Natural killer cell (primary cell): ENCODE data around the gene CYP11A1. TPM values are rescaled to one million over a fixed set of nuclear protein-coding genes. Genes with fewer than 3 reads are reported as not detected.

Experiments used
- ATAC-seq, 3 donors: fragments of 150-1000 bp in 2 of 3; fragments of 200-7000 bp in 1 of 3; cut with Tn5 transposase; 1 replicate in 1 of 3; 2 replicates in 2 of 3; pipeline ENCODE4 v1.10.0; 2021; ENCODE audit warnings: mild to moderate bottlenecking in 2 of 3, moderate library complexity in 2 of 3
- DNase-seq, 2 donors: peaks; one replicate each; pipeline versions ENCODE4 v3.0.0 to v3.0.0-alpha.2; 2013 to 2021; ENCODE audit warnings: mixed read lengths in 1 of 2
- H3K27ac ChIP-seq: one replicate; pipeline ENCODE4 v1.5.1; 2013; ENCODE audit warnings: mild to moderate bottlenecking, low read length
- H3K27me3 ChIP-seq: one replicate; pipeline ENCODE4 v1.6.1; 2013; ENCODE audit warnings: low read length; ENCODE audit not compliant: control insufficient read depth, insufficient read depth
- H3K36me3 ChIP-seq: one replicate; pipeline ENCODE4 v1.6.1; 2013; ENCODE audit warnings: low read length; ENCODE audit not compliant: control insufficient read depth, insufficient read depth
- H3K4me1 ChIP-seq: one replicate; pipeline ENCODE4 v1.6.1; 2013; ENCODE audit warnings: low read length; ENCODE audit not compliant: control insufficient read depth, insufficient read depth
- H3K4me3 ChIP-seq: one replicate; pipeline ENCODE4 v1.5.1; 2013; ENCODE audit warnings: low read length
- H3K9me3 ChIP-seq: one replicate; pipeline ENCODE4 v1.6.1; 2013; ENCODE audit warnings: low read length; ENCODE audit not compliant: control insufficient read depth, insufficient read depth
- H3K27ac Mint-ChIP-seq, 2 donors: one replicate each; pipeline ENCODE4 v1.8.0; 2022; ENCODE audit warnings: mild to moderate bottlenecking in 2 of 2, mixed read lengths in 2 of 2, moderate library complexity in 1 of 2
- H3K27me3 Mint-ChIP-seq, 2 donors: one replicate each; pipeline ENCODE4 v1.8.0; 2022; ENCODE audit warnings: low read depth in 2 of 2, mixed read lengths in 2 of 2
- H3K36me3 Mint-ChIP-seq: one replicate; pipeline ENCODE4 v1.8.0; 2022; ENCODE audit warnings: mixed read lengths
- H3K4me1 Mint-ChIP-seq, 2 donors: one replicate each; pipeline ENCODE4 v1.8.0; 2022; ENCODE audit warnings: mixed read lengths in 2 of 2
- H3K4me3 Mint-ChIP-seq: one replicate; pipeline ENCODE4 v1.8.0; 2022; ENCODE audit warnings: mild to moderate bottlenecking, moderate library complexity, mixed read lengths
- H3K9me3 Mint-ChIP-seq, 2 donors: one replicate each; pipeline ENCODE4 v1.8.0; 2022; ENCODE audit warnings: mixed read lengths in 2 of 2
- WGBS: methylation state at CpG from one replicate; pipeline ENCODE4 v1.1.7; 2013; ENCODE audit warnings: missing lambda C conversion rate; ENCODE audit not compliant: insufficient coverage; 5-methylcytosine and 5-hydroxymethylcytosine counted together
- intact Hi-C: fragments of 100-400 bp; cut with micrococcal nuclease; formaldehyde crosslinking; loops from one replicate; pipeline ENCODE4 v1.14.2; 2022
- total RNA-seq, 4 donors: library from RNA; stranded (reverse); fragments of 120-200 nt in 1 of 4; gene quantifications; one replicate each; pipeline versions ENCODE4 v1.2.3 to v1.2.4, GENCODE V29; 2013 to 2022
- TF ChIP-seq, protein P1 (sequence below): fragments of 200-600 bp; IDR thresholded peaks from one replicate; pipeline ENCODE4 v1.8.0; 2022; ENCODE audit warnings: antibody characterized with exemption

The CYP11A1 gene
- total RNA-seq, 3 donors from 2014 or later (not counting 1 experiment from before 2014, with no cell fraction given) = 5.1 TPM; not detected in 2

DNA sequence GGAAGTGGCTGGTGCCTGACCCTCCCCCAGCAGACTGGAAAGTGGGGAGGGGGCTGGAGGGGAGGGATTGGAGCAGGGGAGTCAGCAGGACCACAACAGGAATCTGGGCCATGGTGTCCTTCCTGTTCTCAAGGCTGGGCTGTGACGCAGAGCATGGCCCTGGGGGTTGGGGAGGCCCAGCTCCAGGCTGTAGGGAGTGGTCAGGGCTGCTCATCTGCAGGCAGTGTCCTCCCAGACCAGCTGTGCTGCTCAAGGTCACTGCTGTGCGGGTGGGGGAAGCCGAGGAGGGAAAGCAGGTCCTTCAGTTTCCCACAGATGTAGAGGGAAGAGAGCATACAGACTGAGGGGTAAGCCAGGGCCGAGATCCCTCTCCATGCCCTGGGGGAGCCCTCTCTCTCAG lies 40.7 kb downstream of the CYP11A1 start:
- H3K27me3 Mint-ChIP-seq = peaks cover 0 to 5% of the 10 kb centered on the region in 2 donors
- intact Hi-C loops = no loop called here
- no peak overlapping the region for H3K27ac Mint-ChIP-seq

GRCh38 chr15:74324714-74325113 lies 42.7 kb downstream of the CYP11A1 start:
- TF ChIP-seq, protein P1, sequence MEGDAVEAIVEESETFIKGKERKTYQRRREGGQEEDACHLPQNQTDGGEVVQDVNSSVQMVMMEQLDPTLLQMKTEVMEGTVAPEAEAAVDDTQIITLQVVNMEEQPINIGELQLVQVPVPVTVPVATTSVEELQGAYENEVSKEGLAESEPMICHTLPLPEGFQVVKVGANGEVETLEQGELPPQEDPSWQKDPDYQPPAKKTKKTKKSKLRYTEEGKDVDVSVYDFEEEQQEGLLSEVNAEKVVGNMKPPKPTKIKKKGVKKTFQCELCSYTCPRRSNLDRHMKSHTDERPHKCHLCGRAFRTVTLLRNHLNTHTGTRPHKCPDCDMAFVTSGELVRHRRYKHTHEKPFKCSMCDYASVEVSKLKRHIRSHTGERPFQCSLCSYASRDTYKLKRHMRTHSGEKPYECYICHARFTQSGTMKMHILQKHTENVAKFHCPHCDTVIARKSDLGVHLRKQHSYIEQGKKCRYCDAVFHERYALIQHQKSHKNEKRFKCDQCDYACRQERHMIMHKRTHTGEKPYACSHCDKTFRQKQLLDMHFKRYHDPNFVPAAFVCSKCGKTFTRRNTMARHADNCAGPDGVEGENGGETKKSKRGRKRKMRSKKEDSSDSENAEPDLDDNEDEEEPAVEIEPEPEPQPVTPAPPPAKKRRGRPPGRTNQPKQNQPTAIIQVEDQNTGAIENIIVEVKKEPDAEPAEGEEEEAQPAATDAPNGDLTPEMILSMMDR = no peak
- Histone ChIP-seq H3K36me3 (no peaks in the 10 kb centered on the region), H3K4me1 (peaks cover 32% of the 10 kb centered on the region), H3K27me3 (no peaks in the 10 kb centered on the region), H3K4me3 (no peak overlapping the region), H3K9me3 (no peaks in the 10 kb centered on the region), H3K27ac (no peak overlapping the region)
- DNase-seq (no peak), ATAC-seq (no peak)
- H3K36me3 Mint-ChIP-seq = no peaks in the 10 kb centered on the region
- H3K4me3 Mint-ChIP-seq = no peak overlapping the region
- peaks cover 11 to 17% of the 10 kb centered on the region in 2 donors for H3K4me1 Mint-ChIP-seq
- WGBS = 75% methylated on average over 3 of the region's 3 CpGs
- no peak overlapping the region for H3K27ac Mint-ChIP-seq
- intact Hi-C loops = loop anchor here (5.0 kb wide), 1 partner anchor 352 kb away; no protein-coding TSS in a partner anchor
- H3K27me3 Mint-ChIP-seq = peaks cover 0 to 5% of the 10 kb centered on the region in 2 donors
- no peaks in the 10 kb centered on the region for H3K9me3 Mint-ChIP-seq

More for the DNA sequence above, 40.7 kb downstream of the CYP11A1 start:
- no peaks in the 10 kb centered on the region for H3K36me3 ChIP-seq
- H3K27ac ChIP-seq = no peak overlapping the region
- no peaks in the 10 kb centered on the region for H3K36me3 Mint-ChIP-seq
- no peak overlapping the region for H3K4me3 ChIP-seq
- ATAC-seq = no peak
- H3K27me3 ChIP-seq = no peaks in the 10 kb centered on the region
- no peaks in the 10 kb centered on the region for H3K9me3 ChIP-seq
- H3K9me3 Mint-ChIP-seq = no peaks in the 10 kb centered on the region
- WGBS = 66% methylated on average over 4 of the region's 4 CpGs
- H3K4me1 Mint-ChIP-seq = peaks cover 11 to 17% of the 10 kb centered on the region in 2 donors
- DNase-seq = no peak
- no peak overlapping the region for H3K4me3 Mint-ChIP-seq
- peaks cover 24% of the 10 kb centered on the region for H3K4me1 ChIP-seq
- TF ChIP-seq, protein P1 = no peak

DNA sequence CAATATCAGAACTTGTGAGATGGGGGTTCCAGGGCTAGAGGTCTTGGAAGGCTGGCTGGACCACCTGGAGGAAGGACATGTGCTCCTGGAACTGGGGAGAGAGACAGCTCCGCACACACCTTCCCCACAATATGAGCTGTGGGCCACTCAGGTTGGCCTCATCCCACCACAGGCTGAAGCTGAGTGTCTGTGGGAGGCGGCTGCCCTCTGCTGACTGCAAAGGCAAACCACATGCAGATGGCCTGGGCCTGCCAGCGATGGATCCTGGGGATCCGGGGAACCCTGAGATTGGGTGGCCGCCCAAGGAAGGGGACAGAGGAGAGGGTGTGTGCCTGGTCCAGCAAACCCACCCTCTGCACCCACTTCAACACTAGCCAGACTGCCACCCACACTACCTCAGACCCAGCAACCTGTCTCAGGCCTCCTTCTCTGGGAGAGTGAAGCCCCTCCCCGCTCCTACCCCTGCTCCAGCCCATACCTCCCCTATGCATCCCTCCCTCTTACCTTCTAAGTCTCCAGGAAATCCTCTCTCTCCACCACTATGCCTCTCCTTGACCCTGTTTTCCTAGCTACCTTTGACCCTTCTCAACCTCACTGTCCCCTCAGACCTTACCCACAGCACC lies 44.8 kb downstream of the CYP11A1 start:
- H3K27ac ChIP-seq = no peak overlapping the region
- intact Hi-C loops = loop anchor here (1.0 to 5.0 kb wide), 2 partner anchors 195 to 350 kb away; no protein-coding TSS in a partner anchor
- peaks cover under 1 to 4% of the 10 kb centered on the region in 2 donors for H3K4me1 Mint-ChIP-seq
- H3K27ac Mint-ChIP-seq = no peak overlapping the region
- WGBS = 25% methylated on average over 6 of the region's 6 CpGs
- no peaks in the 10 kb centered on the region for H3K36me3 ChIP-seq
- no peaks in the 10 kb centered on the region for H3K27me3 ChIP-seq
- ATAC-seq = peak; percentile 73 to 93 (median 81)
- TF ChIP-seq, protein P1 = peak; percentile 70
- H3K36me3 Mint-ChIP-seq = no peaks in the 10 kb centered on the region
- H3K27me3 Mint-ChIP-seq = peaks cover 0 to 5% of the 10 kb centered on the region in 2 donors
- no peaks in the 10 kb centered on the region for H3K9me3 ChIP-seq
- peaks cover 32% of the 10 kb centered on the region for H3K4me1 ChIP-seq
- no peak overlapping the region for H3K4me3 ChIP-seq
- peak; percentile 53 to 76 for DNase-seq
- H3K4me3 Mint-ChIP-seq = no peak overlapping the region
- H3K9me3 Mint-ChIP-seq = no peaks in the 10 kb centered on the region
